Measurements from ENCODE around the gene CFAP65.
A peak's percentile ranks its signal among the peaks of the same experiment; 100 is the strongest.

Gene CFAP65

GRCh38 chr2:218993345-218994315 lies 47.7 kb downstream of the CFAP65 start, which contains the start of gene CRYBA2:
CRYBA2 (minus strand) TSS chr2:218993422; CDS start chr2:218993176, 246 bp downstream.
- DNase-seq (ENCODE audit: low read depth in 4 of 4, low spot score in 1 of 4), result no peak

- DNase-seq (ENCODE audit: low read depth in 4 of 4, low spot score in 1 of 4), result no peak
Measured at GRCh38 chr2:218992703-218993344, 48.5 kb downstream of the CFAP65 start.

- DNase-seq (ENCODE audit: low read depth in 4 of 4, low spot score in 1 of 4), result no peak
Measured at GRCh38 chr2:218992196-218992595, 49.1 kb downstream of the CFAP65 start.

- no peak for DNase-seq (ENCODE audit: low read depth in 4 of 4, low spot score in 1 of 4)
Measured at GRCh38 chr2:218991674-218992168, 49.6 kb downstream of the CFAP65 start.

GRCh38 chr2:218990612-218991011 lies 50.7 kb downstream of the CFAP65 start:
- no peak for DNase-seq (ENCODE audit: low read depth in 4 of 4, low spot score in 1 of 4)

GRCh38 chr2:218990052-218990451 lies 51.3 kb downstream of the CFAP65 start:
- no peak for DNase-seq (ENCODE audit: low read depth in 4 of 4, low spot score in 1 of 4)

GRCh38 chr2:218988650-218989049 lies 52.7 kb downstream of the CFAP65 start:
- no peak for DNase-seq (ENCODE audit: low read depth in 4 of 4, low spot score in 1 of 4)

- no peak for DNase-seq (ENCODE audit: low read depth in 4 of 4, low spot score in 1 of 4)
Measured at GRCh38 chr2:218988164-218988563, 53.2 kb downstream of the CFAP65 start.

GRCh38 chr2:218986148-218986761 lies 55.1 kb downstream of the CFAP65 start:
- no peak for DNase-seq (ENCODE audit: low read depth in 4 of 4, low spot score in 1 of 4)

GRCh38 chr2:218985325-218986091 lies 55.8 kb downstream of the CFAP65 start:
- DNase-seq (ENCODE audit: low read depth in 4 of 4, low spot score in 1 of 4), result no peak

- no peak for DNase-seq (ENCODE audit: low read depth in 4 of 4, low spot score in 1 of 4)
Measured at GRCh38 chr2:218985021-218985324, 56.3 kb downstream of the CFAP65 start, which contains the start of gene FEV. FEV (minus strand) TSS chr2:218985184; CDS start chr2:218985075, 109 bp downstream.

GRCh38 chr2:218984239-218985020 lies 56.9 kb downstream of the CFAP65 start:
- DNase-seq (ENCODE audit: low read depth in 4 of 4, low spot score in 1 of 4), result no peak

- DNase-seq (ENCODE audit: low read depth in 4 of 4, low spot score in 1 of 4), result no peak
Measured at GRCh38 chr2:218983934-218984238, 57.4 kb downstream of the CFAP65 start.

- DNase-seq (ENCODE audit: low read depth in 4 of 4, low spot score in 1 of 4), result no peak
Measured at GRCh38 chr2:218983263-218983933, 57.9 kb downstream of the CFAP65 start.

GRCh38 chr2:218982586-218983262 lies 58.6 kb downstream of the CFAP65 start:
- DNase-seq (ENCODE audit: low read depth in 4 of 4, low spot score in 1 of 4), result no peak

- peak in 1 of 4 experiments; percentile 32 for DNase-seq (ENCODE audit: low read depth in 4 of 4, low spot score in 1 of 4)
Measured at GRCh38 chr2:218981881-218982585, 59.3 kb downstream of the CFAP65 start.

- no peak for DNase-seq (ENCODE audit: low read depth in 4 of 4, low spot score in 1 of 4)
Measured at GRCh38 chr2:218981390-218981880, 59.9 kb downstream of the CFAP65 start.

- DNase-seq (ENCODE audit: low read depth in 4 of 4, low spot score in 1 of 4), result no peak
Measured at GRCh38 chr2:218980735-218981389, 60.5 kb downstream of the CFAP65 start.

All from stimulated activated CD4-positive, alpha-beta T cell treated with anti-CD3 and anti-CD28 coated beads, Interleukin-1b, Interleukin-23, amount 100 ng/mL, for 24 hours (primary cell).